Peyer's patch (tissue), 4 donors: ENCODE results near the gene TBC1D9B.

Experiments
- POLR2A ChIP-seq, 2 donors: fragments of 450-650 bp; IDR thresholded peaks; one replicate each; pipeline ENCODE4 v1.5.1; 2017; ENCODE audit warnings: antibody characterized with exemption in 2 of 2, mild to moderate bottlenecking in 2 of 2, moderate library complexity in 2 of 2
- TF ChIP-seq, protein P1 (sequence below), 6 experiments: fragments of 450-650 bp in 4 of 6; fragments of 200-600 bp in 2 of 6; sonication (generic) in 1 of 6; IDR thresholded peaks; one replicate each; pipeline ENCODE4 v1.5.1; 2017 to 2019; ENCODE audit warnings: antibody characterized with exemption in 6 of 6, mild to moderate bottlenecking in 3 of 6, moderate library complexity in 1 of 6

DNA sequence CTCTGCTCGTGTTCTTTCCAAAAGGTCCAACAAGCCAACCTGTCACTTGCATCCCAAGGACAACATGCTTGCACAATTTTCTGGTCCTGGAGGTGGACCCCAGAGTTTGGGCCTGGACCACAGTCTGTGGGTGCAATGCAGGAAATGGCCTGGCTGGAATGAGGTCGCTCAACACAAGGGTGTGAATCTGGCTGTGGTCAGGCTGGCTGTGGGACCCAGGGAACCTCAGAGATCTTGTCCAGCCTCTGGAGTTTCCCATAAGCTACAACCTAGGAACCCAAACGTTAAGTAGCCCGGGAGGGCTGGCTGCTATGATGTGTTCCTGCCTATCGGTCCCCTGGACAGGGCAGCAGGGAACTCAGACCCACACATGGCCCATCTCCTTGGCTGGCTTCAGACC is 15.4 kb downstream of the TBC1D9B start:
- TF ChIP-seq, protein P1, sequence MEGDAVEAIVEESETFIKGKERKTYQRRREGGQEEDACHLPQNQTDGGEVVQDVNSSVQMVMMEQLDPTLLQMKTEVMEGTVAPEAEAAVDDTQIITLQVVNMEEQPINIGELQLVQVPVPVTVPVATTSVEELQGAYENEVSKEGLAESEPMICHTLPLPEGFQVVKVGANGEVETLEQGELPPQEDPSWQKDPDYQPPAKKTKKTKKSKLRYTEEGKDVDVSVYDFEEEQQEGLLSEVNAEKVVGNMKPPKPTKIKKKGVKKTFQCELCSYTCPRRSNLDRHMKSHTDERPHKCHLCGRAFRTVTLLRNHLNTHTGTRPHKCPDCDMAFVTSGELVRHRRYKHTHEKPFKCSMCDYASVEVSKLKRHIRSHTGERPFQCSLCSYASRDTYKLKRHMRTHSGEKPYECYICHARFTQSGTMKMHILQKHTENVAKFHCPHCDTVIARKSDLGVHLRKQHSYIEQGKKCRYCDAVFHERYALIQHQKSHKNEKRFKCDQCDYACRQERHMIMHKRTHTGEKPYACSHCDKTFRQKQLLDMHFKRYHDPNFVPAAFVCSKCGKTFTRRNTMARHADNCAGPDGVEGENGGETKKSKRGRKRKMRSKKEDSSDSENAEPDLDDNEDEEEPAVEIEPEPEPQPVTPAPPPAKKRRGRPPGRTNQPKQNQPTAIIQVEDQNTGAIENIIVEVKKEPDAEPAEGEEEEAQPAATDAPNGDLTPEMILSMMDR (IDR thresholded peaks at IDR 0.05) = no peak
- TF ChIP-seq POLR2A (IDR thresholded peaks at IDR 0.05) = no peak
